HG02938 (cell line): ENCODE measurements around the gene SLC66A3.

ENCODE experiments used
- ATAC-seq: cut with Tn5 transposase; IDR thresholded peaks from one replicate; pipeline ENCODE4 v1.9.1; 2021; ENCODE audit warnings: mild to moderate bottlenecking, moderate library complexity; ENCODE audit not compliant: unreplicated experiment

The SLC66A3 gene

DNA sequence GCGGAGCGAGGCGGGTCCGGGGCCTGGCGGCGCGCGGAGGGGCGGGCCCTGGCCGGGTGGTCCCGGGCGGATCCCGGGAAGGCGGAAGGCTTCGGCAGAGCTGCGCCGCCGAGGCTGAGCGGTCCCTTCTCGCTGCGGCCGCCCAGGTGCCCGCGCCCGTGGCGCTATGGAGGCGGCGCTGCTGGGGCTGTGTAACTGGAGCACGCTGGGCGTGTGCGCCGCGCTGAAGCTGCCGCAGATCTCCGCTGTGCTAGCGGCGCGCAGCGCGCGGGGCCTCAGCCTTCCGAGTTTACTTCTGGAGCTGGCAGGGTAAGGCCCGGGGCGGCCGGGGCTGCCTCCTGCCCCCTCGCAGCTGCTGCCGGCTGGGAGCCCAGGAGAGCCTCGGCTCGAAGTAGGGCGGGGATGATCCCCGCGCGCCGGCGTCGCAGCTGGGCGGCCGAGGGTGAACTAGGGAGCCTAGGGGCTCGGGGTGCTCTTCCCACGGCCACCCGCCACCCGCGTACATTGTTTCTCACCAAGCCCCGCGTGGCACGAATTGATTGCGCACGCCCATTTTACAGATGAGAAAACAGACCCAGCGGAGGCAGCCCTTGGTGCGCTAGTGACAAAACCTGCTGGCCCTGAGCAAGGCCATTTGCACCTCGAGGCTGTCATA, at the start of gene SLC66A3:
SLC66A3 (plus strand) TSS at position 87 of the 655 bp plus-strand sequence; CDS start at position 167, 80 bp downstream.
- peak; percentile 81 for ATAC-seq

DNA sequence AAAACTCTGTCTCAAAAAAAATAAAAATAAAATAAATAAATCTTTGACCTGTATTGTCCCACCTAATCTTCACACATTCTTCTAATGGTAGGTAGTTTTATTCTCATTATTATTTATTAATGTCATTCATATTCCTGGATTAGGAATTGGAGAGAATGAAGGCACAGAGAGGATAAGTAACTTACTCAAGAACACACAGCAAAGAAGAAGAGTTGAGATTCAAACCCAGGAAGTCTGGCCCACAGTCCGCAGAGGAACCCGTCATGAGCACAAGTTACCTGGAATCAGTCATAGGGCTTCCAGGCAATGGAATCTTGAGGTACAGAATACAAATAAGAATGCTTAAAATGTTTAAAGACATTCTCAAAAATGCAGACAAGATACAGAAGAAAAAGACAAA, 46.3 kb upstream of the SLC66A3 start:
- no peak for ATAC-seq

- ATAC-seq = no peak
These were observed 42.3 kb upstream of the SLC66A3 start for GRCh38 chr2:11112870-11113428.

GRCh38 chr2:11117776-11118175, 37.5 kb upstream of the SLC66A3 start:
- ATAC-seq = no peak

DNA sequence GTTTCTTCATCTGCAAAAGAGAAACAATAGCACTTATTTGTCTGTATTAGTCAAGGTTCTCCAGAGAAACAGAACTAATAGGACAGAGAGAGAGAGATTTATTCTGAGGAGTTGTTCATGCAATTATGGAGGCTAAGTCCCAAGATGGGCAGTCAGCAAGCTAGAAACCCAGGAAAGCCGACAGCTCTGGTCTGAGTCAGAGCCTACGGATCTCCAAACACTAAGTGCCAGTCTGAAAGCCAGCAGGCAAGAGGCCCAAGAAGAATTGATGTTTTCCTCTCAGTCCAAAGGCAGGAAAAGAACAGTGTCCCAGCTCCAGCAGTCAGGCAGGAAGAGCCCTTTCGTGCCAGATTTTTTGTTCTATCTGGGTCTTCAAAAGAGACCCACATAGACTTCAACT, 36.5 kb upstream of the SLC66A3 start:
- no peak for ATAC-seq

- ATAC-seq = no peak
These were observed 34.0 kb upstream of the SLC66A3 start for GRCh38 chr2:11121099-11121822.

DNA sequence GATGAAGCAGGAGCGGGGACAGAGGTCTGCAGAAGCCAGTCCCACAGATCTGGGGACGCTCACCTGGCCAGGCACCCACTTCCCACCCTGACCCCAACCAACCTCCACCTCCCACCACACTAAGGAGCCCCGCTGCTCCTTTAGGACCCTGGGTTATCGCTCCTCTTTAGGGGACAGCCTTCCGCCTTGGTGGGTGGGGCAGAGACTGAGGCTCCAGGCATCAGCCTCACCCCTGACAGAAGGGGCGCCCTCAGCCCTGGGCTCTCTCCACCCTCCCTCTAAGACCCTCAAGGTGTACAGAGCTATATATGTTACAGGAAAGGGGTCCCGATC, 33.5 kb upstream of the SLC66A3 start:
- no peak for ATAC-seq

- ATAC-seq = no peak
These were observed 32.9 kb upstream of the SLC66A3 start for GRCh38 chr2:11122380-11122779.

DNA sequence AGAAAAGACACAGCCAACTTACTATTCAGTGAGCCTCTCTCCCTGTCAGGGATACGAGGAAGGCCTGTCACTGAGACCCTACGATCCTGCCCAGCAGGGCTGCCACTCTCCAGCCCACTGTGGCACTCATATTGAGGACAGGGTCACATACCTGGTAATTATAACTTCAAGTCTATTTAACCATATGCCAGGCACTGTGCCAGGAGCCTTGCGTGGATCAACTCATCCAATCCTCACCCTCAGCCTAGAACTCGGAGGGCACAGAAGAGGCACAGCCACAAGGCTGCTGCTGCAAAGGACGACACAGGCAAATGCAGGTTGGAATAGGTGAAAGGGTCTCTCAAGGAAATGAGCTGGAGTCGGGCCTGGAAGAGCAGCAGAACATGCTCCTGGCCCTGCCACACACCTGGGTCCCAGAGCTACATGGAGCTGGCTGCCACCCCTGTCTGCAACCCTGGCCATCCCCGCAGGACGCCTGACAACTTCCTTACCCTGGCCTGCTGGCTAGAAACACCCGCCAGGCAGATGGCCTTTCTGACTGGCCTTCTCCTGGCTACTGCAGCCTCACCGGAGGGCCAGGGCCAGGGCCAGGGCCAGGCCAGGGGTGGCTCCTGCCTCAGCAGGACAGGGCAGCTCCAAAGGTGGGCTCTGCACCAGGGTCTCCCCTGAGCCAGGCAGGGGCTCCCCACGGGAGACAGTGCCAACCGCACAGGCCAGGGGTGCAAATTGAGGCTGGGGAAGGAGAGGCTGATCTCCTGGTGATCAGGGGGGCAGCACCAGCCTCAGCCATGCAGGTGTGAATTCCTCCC, 32.1 kb upstream of the SLC66A3 start:
- ATAC-seq = no peak

GRCh38 chr2:11123856-11124759, 31.2 kb upstream of the SLC66A3 start:
- no peak for ATAC-seq

- ATAC-seq = no peak
These were observed 30.6 kb upstream of the SLC66A3 start for GRCh38 chr2:11124760-11125068.

DNA sequence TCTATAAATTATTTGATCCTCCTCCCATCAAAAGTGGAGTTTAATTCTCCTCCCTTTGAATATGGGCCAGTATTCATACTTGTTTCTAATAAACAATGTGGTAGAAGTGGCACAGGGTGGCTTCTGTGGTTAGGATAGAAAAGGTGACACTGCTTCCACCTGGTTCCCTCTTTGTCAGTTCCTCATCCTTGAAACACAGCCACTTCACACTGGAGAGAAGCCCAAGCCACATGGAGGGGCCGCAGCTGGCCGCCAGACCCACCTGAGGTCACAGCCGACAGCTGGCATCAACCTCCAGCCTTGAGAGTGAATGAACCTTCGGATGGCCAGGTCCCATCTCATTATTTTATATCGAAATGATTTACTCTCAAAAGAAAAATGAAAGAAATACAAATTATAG, 27.5 kb upstream of the SLC66A3 start:
- ATAC-seq = no peak

GRCh38 chr2:11128243-11128951, 26.9 kb upstream of the SLC66A3 start:
- no peak for ATAC-seq

- ATAC-seq = no peak
These were observed 25.4 kb upstream of the SLC66A3 start for GRCh38 chr2:11129598-11130449.

DNA sequence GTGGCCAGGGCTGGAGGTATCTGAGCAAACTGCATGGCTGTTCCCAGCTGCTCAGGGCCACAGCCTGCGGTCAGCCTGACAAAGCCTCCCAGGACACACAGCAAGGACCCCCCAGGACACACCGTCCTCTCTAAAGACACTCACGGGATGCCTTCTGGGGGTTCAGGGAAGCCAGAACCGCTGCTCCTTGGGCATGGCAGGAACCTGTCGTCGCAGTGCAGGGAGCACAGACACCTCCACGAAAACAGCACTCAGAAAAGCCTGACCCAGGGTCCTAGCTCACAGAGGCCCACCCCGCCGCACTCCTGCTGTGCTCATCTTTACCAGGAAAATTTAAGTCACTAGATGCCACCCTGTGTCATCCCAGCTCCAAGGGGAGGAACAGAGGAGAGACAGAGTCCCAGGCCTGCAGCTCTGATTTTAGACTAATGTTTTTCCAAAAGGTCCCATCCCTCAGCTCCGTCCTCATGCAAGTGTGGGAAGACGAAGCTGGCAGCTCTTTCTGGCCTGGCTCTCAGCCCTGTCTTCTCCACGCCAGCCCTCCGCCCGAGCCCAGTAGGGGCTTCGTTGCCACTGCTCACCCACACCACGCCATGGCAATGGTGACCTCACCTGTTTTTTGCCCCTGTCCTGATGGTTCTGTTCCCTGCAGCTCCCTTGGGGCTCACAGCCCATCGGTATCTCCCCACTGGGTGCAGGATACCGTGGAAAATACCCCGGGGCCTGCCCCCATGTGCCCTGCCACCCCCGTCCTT, 23.9 kb upstream of the SLC66A3 start:
- ATAC-seq = no peak

DNA sequence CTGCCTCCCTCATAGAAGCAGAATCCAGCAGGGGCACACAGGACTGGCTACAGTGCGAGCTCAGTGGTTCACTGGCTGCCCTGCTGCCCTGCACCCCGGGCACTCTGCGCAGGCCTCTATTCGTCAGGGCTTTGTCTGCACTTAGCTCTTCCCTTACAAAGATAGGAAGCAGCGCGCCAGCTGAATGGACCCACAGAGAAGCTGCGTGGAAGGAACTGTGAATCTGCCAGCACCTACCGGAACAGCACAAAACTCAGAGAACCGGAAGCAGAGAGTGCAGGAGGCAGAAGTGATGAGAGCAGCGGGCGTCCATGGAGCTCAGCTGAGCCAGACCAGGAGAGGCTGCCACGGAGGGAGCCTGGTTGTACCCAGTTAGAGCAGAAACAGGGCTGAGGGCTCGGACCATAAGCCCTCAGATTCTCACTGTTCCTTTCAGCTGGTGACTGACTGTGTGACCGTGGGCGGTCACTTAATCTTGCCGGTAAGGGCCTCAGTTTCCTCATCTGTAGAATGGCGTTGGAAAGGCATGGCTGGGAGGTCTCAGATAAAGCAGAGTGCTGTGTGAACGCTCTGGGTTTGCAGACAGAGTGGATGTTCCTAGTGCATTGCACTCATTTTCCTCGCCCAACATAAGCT, 23.1 kb upstream of the SLC66A3 start:
- no peak for ATAC-seq

DNA sequence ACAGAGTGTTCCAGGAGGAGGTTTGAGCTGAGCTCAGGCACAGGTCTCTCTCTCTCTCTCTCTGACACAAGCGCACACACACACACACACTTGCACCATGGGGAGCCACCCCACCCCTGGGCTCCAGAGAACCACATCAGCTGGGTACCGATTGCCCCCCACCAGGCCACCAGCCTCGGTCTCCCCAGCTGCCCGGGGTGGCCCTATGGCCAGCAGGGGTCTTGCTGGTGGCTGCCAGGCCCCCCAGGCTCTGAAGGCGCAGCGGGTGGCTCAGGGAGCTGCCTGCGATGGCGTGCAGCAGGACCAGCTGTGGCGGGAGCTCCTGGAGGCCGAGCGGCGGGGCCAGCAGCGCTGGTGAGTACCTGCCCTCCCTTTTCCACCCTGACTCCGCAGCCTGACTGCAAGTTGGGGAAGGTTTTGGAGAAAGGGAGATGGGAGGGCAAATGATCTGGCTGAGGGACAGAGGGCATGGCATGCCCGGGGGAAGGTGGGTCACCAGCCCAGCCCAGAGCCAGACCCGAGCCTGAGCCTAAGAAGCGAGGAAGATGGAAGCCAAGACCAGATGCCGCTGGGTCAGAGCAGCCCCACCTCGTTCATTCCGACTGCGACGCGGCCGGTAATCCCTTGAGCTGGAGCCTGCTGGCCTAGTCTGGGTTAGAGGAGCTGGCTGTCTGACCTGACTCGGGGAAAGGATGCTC, 21.9 kb upstream of the SLC66A3 start:
- ATAC-seq = no peak
